ENCODE results near the gene OIT3.
A peak's percentile ranks its signal among the peaks of the same experiment; 100 is the strongest.

The OIT3 gene

GRCh38 chr10:72879245-72879644, 14.3 kb upstream of the OIT3 start:
- no peak overlapping the region for H3K27ac ChIP-seq (ENCODE audit: low read depth, low read length, severe bottlenecking)
- H3K4me3 ChIP-seq (ENCODE audit: extremely low read depth, insufficient read depth, low read length, poor library complexity, severe bottlenecking) = no peak overlapping the region
- H3K9me3 ChIP-seq (ENCODE audit: control insufficient read depth, low read length) = no peaks in the 10 kb centered on the region
- H3K4me1 ChIP-seq (ENCODE audit: control insufficient read depth, insufficient read depth, low read length, poor library complexity, severe bottlenecking) = no peaks in the 10 kb centered on the region
- peaks cover 18% of the 10 kb centered on the region for H3K36me3 ChIP-seq (ENCODE audit: control insufficient read depth, insufficient read depth, low read length)
- 100% methylated on average over 2 of the region's 2 CpGs; no CpG with 5 or more reads in 1 of the 2 experiments for WGBS, 2 experiments (ENCODE audit: insufficient coverage in 2 of 2)

GRCh38 chr10:72881291-72881690, 12.2 kb upstream of the OIT3 start:
- H3K27ac ChIP-seq (ENCODE audit: low read depth, low read length, severe bottlenecking) = no peak overlapping the region
- H3K4me1 ChIP-seq (ENCODE audit: control insufficient read depth, insufficient read depth, low read length, poor library complexity, severe bottlenecking) = no peaks in the 10 kb centered on the region
- H3K4me3 ChIP-seq (ENCODE audit: extremely low read depth, insufficient read depth, low read length, poor library complexity, severe bottlenecking) = no peak overlapping the region
- 80 to 100% methylated on average over 1 of the region's 2 CpGs for WGBS, 2 experiments (ENCODE audit: insufficient coverage in 2 of 2)
- H3K9me3 ChIP-seq (ENCODE audit: control insufficient read depth, low read length) = no peaks in the 10 kb centered on the region
- H3K36me3 ChIP-seq (ENCODE audit: control insufficient read depth, insufficient read depth, low read length) = peaks cover 27% of the 10 kb centered on the region

GRCh38 chr10:72883861-72884260, 9.7 kb upstream of the OIT3 start:
- Histone ChIP-seq H3K36me3 (ENCODE audit: control insufficient read depth, insufficient read depth, low read length) (peaks cover 32% of the 10 kb centered on the region), H3K4me1 (ENCODE audit: control insufficient read depth, insufficient read depth, low read length, poor library complexity, severe bottlenecking) (no peaks in the 10 kb centered on the region), H3K9me3 (ENCODE audit: control insufficient read depth, low read length) (no peaks in the 10 kb centered on the region), H3K27ac (ENCODE audit: low read depth, low read length, severe bottlenecking) (no peak overlapping the region), H3K4me3 (ENCODE audit: extremely low read depth, insufficient read depth, low read length, poor library complexity, severe bottlenecking) (no peak overlapping the region)
- WGBS, 2 experiments (ENCODE audit: insufficient coverage in 2 of 2) = no CpG with 5 or more reads among the region's 2 CpGs

- no peaks in the 10 kb centered on the region for H3K4me1 ChIP-seq (ENCODE audit: control insufficient read depth, insufficient read depth, low read length, poor library complexity, severe bottlenecking)
- H3K36me3 ChIP-seq (ENCODE audit: control insufficient read depth, insufficient read depth, low read length) = peaks cover 23% of the 10 kb centered on the region
- H3K4me3 ChIP-seq (ENCODE audit: extremely low read depth, insufficient read depth, low read length, poor library complexity, severe bottlenecking) = no peak overlapping the region
- no peaks in the 10 kb centered on the region for H3K9me3 ChIP-seq (ENCODE audit: control insufficient read depth, low read length)
- H3K27ac ChIP-seq (ENCODE audit: low read depth, low read length, severe bottlenecking) = no peak overlapping the region
- WGBS, 2 experiments (ENCODE audit: insufficient coverage in 2 of 2) = no CpG with 5 or more reads among the region's 2 CpGs
Measured at GRCh38 chr10:72885953-72886352, 7.6 kb upstream of the OIT3 start.

GRCh38 chr10:72886621-72887020, 6.9 kb upstream of the OIT3 start:
- Histone ChIP-seq H3K36me3 (ENCODE audit: control insufficient read depth, insufficient read depth, low read length) (peaks cover 19% of the 10 kb centered on the region), H3K9me3 (ENCODE audit: control insufficient read depth, low read length) (no peaks in the 10 kb centered on the region), H3K27ac (ENCODE audit: low read depth, low read length, severe bottlenecking) (peak overlapping the region; percentile 23), H3K4me1 (ENCODE audit: control insufficient read depth, insufficient read depth, low read length, poor library complexity, severe bottlenecking) (no peaks in the 10 kb centered on the region), H3K4me3 (ENCODE audit: extremely low read depth, insufficient read depth, low read length, poor library complexity, severe bottlenecking) (no peak overlapping the region)
- WGBS, 2 experiments (ENCODE audit: insufficient coverage in 2 of 2) = no CpG with 5 or more reads among the region's 1 CpG

GRCh38 chr10:72887043-72887442, 6.5 kb upstream of the OIT3 start:
- H3K36me3 ChIP-seq (ENCODE audit: control insufficient read depth, insufficient read depth, low read length) = peaks cover 19% of the 10 kb centered on the region
- peak overlapping the region; percentile 23 for H3K27ac ChIP-seq (ENCODE audit: low read depth, low read length, severe bottlenecking)
- no peak overlapping the region for H3K4me3 ChIP-seq (ENCODE audit: extremely low read depth, insufficient read depth, low read length, poor library complexity, severe bottlenecking)
- H3K9me3 ChIP-seq (ENCODE audit: control insufficient read depth, low read length) = no peaks in the 10 kb centered on the region
- no peaks in the 10 kb centered on the region for H3K4me1 ChIP-seq (ENCODE audit: control insufficient read depth, insufficient read depth, low read length, poor library complexity, severe bottlenecking)
- WGBS, 2 experiments (ENCODE audit: insufficient coverage in 2 of 2) = no CpG with 5 or more reads among the region's 5 CpGs

- Histone ChIP-seq H3K36me3 (ENCODE audit: control insufficient read depth, insufficient read depth, low read length) (peaks cover 19% of the 10 kb centered on the region), H3K27ac (ENCODE audit: low read depth, low read length, severe bottlenecking) (no peak overlapping the region), H3K4me1 (ENCODE audit: control insufficient read depth, insufficient read depth, low read length, poor library complexity, severe bottlenecking) (no peaks in the 10 kb centered on the region), H3K9me3 (ENCODE audit: control insufficient read depth, low read length) (no peaks in the 10 kb centered on the region), H3K4me3 (ENCODE audit: extremely low read depth, insufficient read depth, low read length, poor library complexity, severe bottlenecking) (no peak overlapping the region)
- 84 to 90% methylated on average over 2 to 5 of the region's 7 CpGs for WGBS, 2 experiments (ENCODE audit: insufficient coverage in 2 of 2)
Measured at GRCh38 chr10:72888151-72888638, 5.3 kb upstream of the OIT3 start.

- H3K27ac ChIP-seq (ENCODE audit: low read depth, low read length, severe bottlenecking) = no peak overlapping the region
- H3K36me3 ChIP-seq (ENCODE audit: control insufficient read depth, insufficient read depth, low read length) = peaks cover 19% of the 10 kb centered on the region
- H3K9me3 ChIP-seq (ENCODE audit: control insufficient read depth, low read length) = no peaks in the 10 kb centered on the region
- no peak overlapping the region for H3K4me3 ChIP-seq (ENCODE audit: extremely low read depth, insufficient read depth, low read length, poor library complexity, severe bottlenecking)
- no peaks in the 10 kb centered on the region for H3K4me1 ChIP-seq (ENCODE audit: control insufficient read depth, insufficient read depth, low read length, poor library complexity, severe bottlenecking)
- WGBS, 2 experiments (ENCODE audit: insufficient coverage in 2 of 2) = 0 to 100% methylated on average over 1 of the region's 6 CpGs
Measured at GRCh38 chr10:72889391-72889831, 4.1 kb upstream of the OIT3 start.

- Histone ChIP-seq H3K27ac (ENCODE audit: low read depth, low read length, severe bottlenecking) (no peak overlapping the region), H3K4me3 (ENCODE audit: extremely low read depth, insufficient read depth, low read length, poor library complexity, severe bottlenecking) (no peak overlapping the region), H3K9me3 (ENCODE audit: control insufficient read depth, low read length) (no peaks in the 10 kb centered on the region), H3K4me1 (ENCODE audit: control insufficient read depth, insufficient read depth, low read length, poor library complexity, severe bottlenecking) (no peaks in the 10 kb centered on the region), H3K36me3 (ENCODE audit: control insufficient read depth, insufficient read depth, low read length) (peaks cover 19% of the 10 kb centered on the region)
- 90 to 94% methylated on average over 1 to 2 of the region's 2 CpGs for WGBS, 2 experiments (ENCODE audit: insufficient coverage in 2 of 2)
Measured at GRCh38 chr10:72890086-72890485, 3.5 kb upstream of the OIT3 start.

- WGBS, 2 experiments (ENCODE audit: insufficient coverage in 2 of 2) = 89 to 91% methylated on average over 9 to 10 of the region's 11 CpGs
- Histone ChIP-seq H3K9me3 (ENCODE audit: control insufficient read depth, low read length) (no peaks in the 10 kb centered on the region), H3K36me3 (ENCODE audit: control insufficient read depth, insufficient read depth, low read length) (no peaks in the 10 kb centered on the region), H3K4me3 (ENCODE audit: extremely low read depth, insufficient read depth, low read length, poor library complexity, severe bottlenecking) (no peak overlapping the region), H3K27ac (ENCODE audit: low read depth, low read length, severe bottlenecking) (no peak overlapping the region), H3K4me1 (ENCODE audit: control insufficient read depth, insufficient read depth, low read length, poor library complexity, severe bottlenecking) (no peaks in the 10 kb centered on the region)
Measured at GRCh38 chr10:72895236-72895850, 1.8 kb downstream of the OIT3 start.

- WGBS, 2 experiments (ENCODE audit: insufficient coverage in 2 of 2) = 92 to 93% methylated on average over 7 to 8 of the region's 10 CpGs
- no peak overlapping the region for H3K4me3 ChIP-seq (ENCODE audit: extremely low read depth, insufficient read depth, low read length, poor library complexity, severe bottlenecking)
Measured at GRCh38 chr10:72898616-72899015, 5.1 kb downstream of the OIT3 start.

More at GRCh38 chr10:72898616-72899015, 5.1 kb downstream of the OIT3 start:
- Histone ChIP-seq H3K4me1 (ENCODE audit: control insufficient read depth, insufficient read depth, low read length, poor library complexity, severe bottlenecking) (no peaks in the 10 kb centered on the region), H3K9me3 (ENCODE audit: control insufficient read depth, low read length) (no peaks in the 10 kb centered on the region), H3K36me3 (ENCODE audit: control insufficient read depth, insufficient read depth, low read length) (no peaks in the 10 kb centered on the region), H3K27ac (ENCODE audit: low read depth, low read length, severe bottlenecking) (no peak overlapping the region)
